ENCODE results near the gene LRRC32.
"Not testable (repeated sequence)": the region's sequence is repeated elsewhere in the genome, so short reads cannot be mapped to it uniquely, and the experiment has no call there.

Gene LRRC32

DNA sequence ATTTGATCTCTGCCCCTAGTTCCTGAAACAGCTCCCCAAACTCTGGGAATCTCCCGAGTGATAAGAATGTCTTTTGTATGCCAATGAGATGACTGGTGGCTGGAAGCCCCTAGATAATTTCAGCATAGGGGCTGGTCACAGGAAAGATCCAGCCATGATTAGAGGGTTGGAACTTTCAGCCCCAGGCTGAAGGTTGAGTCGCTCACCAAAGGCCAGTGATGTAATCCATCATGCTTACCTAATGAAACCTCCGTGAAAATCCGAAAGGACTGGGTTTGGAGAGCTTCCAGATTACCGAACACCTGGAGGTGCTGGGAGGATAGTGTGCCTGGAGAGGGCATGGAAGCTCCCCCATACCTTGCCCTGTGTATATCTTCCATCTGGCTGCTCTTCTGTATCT lies 26.0 kb downstream of the LRRC32 start:
- peak; percentile 32 for DNase-seq

DNA sequence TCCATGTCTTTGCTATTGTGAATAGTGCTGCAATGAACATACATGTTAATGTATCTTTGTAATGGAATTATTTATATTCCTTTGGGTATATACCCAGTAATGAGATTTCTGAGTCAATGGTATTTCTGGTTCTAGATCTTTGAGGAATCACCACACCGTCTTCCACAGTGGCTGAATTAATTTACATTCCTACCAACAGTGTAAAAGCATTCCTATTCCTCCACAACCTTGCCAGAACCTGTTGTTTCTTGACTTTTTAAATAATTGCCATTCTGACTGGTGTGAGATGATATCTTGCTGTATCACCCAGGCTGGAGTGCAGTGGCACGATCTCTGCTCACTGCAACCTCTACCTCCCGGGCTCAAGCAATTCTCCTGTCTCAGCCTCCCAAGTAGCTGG lies 26.8 kb downstream of the LRRC32 start:
- DNase-seq = not testable (repeated sequence)

DNA sequence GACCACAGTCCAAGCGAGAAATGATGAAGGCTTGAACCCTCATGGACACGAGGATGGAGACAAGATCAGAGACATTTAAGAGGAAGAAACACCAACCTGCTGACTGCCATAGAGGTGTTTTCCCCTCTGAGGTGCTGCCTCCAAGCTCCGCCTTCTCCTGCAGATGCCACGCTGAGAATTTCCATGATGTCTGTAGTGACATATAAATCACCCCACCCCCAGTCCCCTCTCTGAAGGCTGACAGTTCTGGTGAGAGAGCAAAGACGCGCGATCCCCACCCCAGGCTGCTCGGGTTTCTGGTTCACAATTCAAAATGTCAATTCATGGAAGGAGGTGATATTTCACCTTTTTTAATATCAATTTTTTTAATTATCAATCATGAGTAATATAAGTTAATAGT lies 28.2 kb downstream of the LRRC32 start:
- peak; percentile 57 for DNase-seq

DNA sequence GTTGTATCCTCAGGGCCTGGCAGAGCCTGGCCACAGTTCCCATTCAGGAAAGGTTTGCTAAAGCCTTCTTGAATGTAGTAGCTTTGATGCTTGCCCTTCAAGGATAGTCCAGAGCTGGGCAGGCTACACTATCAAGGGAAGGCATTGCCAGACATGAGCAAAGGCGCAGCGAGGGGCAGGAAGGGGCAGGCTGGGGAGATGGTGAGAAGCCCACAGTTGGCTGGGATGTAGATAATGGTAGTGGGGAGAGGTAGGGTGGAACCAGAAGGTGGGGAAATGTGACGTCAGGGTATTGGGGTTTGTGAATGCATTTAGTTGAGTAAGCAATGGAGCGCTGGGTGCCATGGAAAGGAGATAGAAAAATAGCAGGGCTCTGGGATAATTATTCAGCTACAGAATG lies 28.6 kb downstream of the LRRC32 start:
- peak; percentile 49 for DNase-seq

DNA sequence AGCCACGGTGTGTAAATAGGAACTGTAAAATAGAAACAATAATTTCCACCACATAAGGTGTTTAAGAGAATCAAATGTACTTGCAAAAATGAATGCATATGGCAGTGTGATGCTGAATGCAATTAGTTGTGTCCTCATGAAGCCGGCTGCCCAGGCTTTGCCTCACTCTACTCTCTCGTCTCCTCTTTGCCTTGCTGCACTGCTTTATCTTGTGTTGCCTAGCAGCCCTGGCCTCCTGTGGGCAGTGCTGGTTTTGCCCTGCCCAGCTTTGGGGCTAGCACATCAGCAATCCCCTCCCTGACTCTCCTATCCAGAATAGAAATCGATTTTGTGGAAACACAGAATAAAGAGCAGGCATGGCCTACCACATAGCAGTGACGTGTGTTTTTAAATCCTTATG lies 30.0 kb downstream of the LRRC32 start:
- DNase-seq = peak; percentile 19

DNA sequence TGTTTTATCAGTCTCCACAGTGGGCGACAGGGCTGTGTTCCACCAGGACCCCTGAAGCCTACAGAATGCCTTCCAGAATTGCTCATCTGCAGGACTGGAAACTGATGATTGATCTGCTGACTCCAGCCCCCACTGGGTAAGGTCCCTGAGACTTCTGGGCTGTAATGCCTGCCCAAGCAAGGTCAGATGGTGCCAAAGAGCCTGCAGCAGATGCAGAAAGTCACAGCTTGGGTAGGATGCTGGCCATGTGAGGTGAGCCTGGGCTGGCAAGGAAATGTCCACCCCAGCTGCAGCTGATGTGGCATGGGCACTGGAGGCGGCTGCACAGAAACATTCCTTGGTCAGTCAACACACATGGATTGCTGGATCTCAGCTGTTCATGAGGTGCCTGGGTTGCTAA lies 30.9 kb downstream of the LRRC32 start:
- peak; percentile 26 for DNase-seq

DNA sequence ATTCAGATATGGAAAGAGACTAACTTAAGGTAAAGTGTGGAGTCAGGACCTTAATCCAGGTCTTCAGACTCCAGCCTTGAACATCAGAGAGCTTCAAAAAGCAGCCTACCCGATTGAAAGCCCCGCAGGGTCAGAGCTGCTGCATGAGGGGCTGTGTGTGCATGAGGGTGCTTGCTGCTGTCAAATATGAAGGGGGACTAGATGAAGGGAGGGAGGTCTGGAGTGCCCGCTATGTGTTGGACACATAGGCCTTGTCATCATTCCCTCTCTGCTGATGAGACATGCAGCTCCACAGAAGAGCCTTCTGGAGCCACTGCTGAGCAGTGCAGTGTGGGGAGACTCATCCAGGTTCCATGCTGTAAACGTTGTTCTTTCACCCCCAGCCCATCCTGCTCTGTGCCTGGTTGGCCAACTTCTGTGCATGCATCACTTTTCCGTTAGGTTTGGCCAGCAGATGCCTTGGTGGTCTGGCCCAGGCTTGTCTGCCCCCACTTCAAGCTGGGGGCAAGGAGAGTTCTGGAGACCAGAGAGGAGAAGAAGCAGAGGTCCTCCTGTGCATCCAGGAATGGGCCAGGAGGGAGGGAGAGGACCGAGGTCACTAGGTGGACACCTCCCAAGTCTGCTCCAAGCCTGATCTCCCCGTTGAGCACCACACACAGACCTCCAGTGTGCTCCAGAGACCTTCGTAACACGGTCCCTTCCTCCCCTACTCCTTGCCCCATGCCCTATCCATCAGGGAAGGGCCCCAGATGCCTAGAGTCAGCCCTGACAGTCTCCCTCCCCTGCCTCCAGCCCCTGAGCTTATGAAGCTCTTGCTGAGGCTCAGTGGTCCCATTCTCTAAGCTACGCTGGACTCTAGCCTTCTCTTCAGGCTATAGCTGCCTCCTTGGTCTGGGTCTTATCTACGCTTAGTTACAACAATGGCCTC lies 32.0 kb downstream of the LRRC32 start:
- DNase-seq = peak; percentile 32

DNA sequence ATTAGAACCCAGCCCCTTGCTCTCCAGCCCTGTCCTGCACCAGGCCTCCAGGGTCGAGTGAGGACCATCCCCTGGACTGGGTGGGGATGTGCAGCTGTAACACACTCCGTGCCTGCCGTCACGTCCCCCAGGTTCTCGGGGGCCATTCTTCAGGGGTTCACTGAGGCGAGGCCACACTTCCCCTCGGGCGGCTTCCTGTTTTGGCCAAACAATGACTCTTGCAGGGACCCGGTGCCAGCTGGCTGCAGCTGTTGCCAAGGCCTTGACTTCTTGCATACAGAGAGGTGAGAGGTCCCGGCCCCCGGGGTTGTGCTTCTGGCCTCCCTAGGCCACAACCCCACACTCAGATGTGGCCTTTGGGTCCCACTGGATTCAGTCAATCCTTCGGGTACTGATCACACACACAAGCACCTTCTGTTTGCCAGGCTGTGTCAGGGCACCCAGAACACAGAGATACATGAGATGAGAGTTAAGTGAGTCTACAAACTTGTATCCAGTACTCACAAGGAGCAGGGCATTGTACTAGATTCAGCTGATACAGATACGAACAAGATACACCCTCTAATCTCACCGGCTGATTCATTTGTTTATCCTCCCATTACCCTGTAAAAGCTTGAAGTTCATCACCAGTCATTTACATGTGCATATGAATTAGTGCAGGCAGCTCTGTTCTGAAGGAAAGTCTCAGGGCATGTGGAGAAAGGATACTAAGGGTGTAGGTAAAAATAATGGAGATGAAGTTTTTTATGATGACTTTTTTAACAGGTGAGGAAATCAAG lies 32.9 kb downstream of the LRRC32 start:
- DNase-seq = peak; percentile 52

DNA sequence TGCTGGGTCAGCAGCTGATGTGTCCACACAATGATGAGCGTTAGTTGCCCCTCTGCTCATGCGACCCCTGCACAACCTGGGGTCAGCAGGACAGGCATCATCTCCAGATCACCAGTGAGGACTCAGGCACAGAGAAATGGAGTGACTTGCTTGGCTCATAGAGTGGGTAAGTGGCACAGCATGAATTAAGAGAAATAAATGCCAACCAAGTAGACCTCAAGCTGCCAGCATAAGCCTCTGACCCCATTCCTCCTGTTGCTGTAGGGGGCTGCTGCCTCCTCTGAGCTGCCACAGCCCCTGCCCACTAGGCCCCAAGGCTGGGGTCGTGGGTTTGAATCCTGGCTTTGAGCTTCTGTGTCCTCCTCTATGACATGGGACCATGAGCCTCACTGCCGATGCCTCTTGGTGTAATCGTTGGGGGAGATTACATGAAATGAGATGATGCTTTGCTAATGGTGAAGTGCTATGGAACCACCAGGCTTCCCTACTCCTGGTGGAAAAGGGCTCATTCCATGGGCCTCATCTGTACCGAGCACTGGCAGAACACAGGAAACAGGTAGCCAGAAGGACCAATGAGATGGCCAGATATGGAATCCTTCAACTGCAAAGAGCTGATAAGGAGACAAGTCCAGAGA lies 33.6 kb downstream of the LRRC32 start:
- peak; percentile 38 for DNase-seq

DNA sequence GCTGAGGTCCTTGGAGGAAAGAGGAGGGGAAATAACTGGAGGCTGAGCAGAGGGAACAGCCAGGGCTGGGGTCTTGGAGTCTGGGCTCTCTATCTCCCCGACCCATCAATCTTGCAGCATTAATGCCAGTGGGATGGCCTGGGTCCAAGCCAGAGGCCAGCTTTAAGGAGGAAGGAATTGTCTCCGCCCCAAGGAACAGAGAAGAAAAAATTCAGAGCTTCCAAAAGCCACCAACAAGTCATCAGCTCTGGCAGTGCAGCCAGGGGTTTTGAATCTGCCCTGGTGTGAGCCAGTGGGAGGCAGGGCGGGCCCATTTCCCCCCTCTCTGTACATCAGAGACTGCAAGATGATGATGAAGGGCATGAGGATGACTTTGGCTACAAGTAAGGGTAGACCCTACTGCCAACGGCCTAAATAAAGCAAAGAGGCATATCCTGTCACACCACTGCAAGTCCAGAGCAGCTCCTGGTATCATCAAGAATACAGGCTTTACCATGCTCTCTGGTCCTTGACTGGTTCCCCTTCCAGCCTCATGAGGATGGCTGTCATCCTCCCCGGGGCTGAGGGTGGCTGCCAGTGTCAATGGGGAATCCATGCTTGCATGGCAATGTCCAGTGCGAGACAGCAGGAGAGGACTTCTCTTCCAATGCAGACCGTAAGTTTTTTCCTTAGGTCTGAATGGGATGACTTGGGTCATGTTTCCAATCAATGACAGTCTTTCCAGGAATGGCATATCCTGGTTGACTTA lies 34.4 kb downstream of the LRRC32 start:
- DNase-seq = peak; percentile 40

DNA sequence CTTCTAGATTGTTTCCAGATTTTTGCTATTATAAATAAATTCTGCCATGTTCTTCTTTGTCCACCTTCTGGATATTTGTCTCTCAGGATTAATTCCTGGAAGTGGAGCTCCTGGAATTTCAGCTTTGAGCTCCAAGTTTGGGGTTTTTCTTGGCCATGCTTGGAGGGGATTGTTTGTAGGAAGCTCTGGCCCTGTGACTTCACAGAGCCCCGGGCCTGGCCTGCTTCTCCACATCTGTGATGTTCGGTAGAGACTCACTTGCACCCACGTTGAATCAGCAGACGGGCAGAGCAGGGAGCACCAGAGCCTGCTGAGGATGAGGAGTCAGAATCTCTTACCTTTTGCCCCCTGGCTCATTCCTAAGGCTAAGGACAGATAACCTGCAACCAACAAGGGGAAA lies 35.7 kb downstream of the LRRC32 start:
- no peak for DNase-seq

DNA sequence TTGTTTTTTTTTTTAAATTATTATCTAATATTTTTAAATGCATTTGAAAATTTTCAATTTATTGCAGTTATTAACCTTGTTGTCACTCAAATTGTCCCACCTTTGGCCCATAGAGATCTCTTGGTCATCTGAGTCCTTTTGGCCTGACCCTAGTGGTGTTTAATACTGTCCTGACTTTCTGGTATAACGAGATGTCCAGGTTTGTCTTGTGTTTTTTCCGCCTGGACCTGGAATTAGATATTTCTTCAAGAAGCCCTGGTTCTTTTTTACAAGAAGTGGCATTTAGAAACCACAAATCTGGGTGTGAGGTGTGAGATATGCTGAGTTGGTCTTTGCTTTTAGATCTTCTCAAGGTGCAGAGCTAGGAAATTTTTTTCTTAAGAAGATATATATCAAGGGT lies 38.1 kb downstream of the LRRC32 start:
- DNase-seq = no peak

DNA sequence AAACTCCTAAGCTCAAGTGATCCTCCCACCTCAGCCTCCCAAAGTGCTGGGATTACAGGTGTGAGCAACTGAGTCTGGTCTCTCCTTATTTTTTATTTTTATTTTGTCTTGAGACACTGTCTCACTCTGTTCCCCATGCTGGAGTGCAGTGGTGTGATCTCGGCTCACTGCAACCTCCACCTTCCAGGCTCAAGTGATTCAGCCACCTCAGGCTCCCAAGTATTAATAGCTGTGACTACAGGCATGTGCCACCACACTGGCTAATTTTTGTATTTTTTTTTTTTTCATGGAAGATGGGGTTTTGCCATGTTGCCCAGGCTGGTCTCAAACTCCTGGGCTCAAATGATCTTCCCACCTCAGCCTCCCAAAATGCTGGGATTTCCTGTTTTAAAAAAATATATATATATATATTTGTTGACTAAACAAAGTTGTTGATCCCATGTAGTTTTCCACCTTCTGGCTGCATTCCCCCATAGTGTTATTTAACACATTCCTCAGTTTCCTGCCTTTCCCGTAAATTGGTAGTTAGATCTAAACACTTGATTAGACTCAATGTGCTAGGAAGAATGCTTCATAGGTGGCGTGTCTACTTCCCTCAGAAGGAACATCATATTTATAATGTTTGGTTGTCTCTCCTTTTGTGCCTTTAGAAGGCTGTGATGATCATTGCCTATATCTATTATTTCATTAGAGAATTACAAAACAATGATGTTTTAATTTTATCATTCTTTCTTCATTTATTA lies 38.8 kb downstream of the LRRC32 start:
- peak; percentile 21 for DNase-seq

DNA sequence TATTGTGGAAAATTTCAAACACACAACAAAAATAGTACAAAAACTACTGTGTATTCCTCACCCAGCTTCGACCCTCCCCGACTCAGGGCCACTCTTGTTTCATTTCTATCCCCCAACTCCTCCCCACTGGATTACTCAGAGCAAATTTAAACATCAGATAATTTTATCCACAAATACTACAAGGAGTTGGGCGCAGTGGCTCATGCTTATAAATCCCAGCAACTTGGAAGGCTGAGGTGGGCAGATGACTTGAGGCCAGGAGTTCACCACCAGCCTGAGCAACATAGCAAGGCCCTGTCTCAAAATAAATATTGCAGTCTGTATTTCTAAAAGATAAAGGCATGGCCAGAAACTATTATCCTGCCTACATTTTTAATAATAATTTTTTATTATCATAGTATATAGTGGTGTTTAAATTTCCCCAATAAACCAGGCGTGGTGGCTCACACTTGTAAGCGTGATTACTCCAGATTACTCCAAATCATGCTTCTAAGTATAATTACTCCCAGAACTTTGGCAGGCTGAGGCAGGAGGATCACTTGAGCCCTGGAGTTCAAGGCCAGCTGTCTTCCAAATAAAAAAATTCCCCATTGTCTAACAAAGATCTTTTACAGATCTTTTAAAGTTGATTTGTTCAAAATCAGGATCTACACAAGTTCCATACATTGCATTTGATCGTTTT lies 39.8 kb downstream of the LRRC32 start:
- no peak for DNase-seq

DNA sequence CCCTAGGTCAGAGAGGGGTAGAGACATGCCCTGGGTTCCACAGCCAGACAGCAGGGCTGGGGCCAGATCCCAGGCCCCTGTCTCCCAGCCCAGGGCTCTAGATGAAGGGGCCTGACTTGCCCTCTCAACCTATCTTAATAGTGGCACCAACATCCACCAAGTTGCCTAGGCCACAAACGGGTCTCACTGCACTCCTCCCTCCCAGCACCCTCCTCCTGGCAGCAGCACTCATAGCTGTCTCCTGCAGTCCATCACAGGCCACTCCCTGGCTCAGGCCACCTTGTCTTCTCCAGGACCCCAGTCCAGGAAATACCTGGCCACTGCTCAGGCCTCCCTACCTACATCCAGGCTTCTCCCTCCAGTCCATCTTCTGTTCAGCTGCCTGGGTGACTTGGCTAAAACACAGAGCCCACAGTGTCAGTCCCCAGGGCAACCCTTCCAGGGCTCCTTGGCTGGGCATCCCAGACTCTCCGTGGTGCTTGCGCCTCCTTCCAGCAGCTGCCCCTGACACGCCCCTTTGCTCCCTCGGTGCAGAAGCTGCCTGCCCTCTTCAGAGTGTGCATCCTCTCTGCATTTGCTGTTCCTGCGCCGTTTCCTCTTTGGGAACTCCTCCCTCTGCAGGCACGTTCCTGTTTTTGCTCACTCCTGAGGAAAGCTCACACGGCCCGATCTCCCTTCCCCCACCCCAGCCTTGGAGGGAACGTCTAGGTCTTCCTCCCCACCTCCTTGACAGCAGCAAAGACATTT lies 40.5 kb downstream of the LRRC32 start:
- DNase-seq = no peak

DNA sequence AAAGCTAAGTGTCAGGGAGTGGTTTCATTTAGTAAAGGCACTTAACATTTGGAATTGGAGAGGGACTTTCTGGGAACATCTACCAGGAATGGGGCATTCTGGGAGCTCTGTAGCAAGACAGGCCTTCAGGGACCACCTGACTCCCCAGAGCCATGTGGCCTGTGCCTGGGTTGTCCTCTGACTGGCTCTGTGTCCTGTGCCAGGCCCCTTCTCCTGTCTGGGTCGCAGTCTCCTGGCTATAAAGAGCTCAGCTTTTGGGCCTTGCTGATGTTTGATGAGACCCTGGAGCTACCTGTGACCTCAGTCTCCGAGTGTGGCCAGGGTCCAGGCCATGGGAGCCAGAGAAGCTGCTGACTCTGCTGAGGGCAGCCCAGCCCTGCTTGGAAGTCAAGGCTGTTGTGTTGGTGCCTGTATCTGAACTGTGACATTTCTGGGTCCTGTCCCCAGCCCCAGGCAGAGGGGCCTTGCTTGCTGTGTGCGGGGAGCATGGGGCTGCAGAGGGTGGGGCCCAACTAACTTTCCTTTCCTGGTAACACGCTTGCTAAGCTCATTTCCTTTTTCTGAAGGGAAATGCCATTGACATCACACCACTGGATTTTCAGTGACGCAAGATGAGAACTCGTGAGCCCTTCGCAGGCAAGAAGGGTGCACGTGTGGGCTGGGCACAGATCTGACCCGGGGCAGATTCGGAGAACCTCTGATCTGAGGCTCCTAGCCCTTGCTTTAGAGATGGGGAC lies 41.3 kb downstream of the LRRC32 start:
- peak; percentile 66 for DNase-seq

DNA sequence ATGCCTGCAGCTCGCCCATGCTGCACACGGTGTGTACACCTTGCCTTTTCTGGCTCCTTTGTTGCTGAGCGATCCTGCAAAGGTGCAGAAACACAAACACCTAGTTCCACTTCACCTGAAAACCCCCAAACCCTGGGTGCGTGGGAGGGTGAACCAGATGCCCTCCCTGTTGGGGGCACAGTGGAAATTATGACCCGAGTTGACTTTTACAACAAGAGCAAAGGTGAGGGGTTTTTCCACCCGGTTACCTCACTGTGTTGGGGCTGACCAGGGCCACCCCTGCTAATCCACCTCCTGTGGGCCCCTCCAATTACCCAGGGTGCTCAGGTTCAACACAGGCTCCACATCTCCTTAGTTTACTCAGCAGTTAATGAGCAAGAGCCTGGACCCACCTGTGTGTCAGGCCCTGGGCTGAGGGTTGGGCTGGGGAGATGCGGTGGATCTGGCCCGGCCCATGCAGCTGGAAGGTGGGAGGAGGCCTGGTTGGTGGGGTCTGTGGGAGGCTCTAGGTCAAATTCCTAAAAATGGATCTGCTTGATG lies 42.1 kb downstream of the LRRC32 start:
- DNase-seq = peak; percentile 75

DNA sequence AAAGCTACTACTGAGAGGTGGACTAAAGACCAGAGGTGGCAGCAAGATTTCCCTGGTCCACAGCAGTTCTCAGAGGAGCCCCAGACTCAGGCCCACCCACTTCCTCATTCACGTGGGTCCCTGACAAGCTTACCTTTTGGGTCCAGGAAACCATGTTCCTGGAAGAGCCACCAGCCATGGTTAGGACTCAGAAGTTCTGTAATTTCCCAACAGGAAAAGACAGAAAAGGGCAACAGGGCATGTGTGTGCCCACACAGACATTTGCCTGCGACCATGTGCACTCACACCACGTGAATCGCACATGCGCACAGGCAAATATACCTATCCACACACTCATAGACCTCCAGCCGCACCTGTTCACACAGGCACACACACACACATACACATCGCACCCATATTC lies 42.9 kb downstream of the LRRC32 start:
- DNase-seq = peak; percentile 59

DNA sequence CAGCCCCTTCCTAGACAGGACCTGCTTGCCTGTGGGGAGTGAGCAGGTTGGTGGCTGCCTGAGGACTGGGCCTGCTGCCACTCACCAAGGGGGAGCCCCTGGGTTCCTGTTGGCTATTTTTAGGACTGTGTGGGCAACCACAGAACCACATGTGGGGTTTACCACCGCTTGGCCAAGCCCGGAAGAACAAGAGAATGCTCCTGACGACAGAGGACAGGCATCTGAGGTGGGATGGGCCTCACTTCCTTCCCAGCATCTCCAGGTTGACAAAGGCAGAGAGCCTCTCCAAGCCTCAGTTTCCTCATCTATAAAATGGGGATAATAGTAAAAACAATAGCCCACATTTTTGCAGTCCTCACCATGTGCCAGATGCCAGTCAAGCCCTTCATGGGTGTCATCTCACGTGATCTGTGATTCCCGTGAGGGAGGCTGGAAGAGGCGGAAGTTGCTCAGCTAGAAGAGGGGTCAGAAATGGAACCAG lies 43.6 kb downstream of the LRRC32 start:
- DNase-seq = peak; percentile 76
